ENCODE results near the gene PCDHB7.
"Not testable (repeated sequence)": the region's sequence is repeated elsewhere in the genome, so short reads cannot be mapped to it uniquely, and the experiment has no call there.

DNA sequence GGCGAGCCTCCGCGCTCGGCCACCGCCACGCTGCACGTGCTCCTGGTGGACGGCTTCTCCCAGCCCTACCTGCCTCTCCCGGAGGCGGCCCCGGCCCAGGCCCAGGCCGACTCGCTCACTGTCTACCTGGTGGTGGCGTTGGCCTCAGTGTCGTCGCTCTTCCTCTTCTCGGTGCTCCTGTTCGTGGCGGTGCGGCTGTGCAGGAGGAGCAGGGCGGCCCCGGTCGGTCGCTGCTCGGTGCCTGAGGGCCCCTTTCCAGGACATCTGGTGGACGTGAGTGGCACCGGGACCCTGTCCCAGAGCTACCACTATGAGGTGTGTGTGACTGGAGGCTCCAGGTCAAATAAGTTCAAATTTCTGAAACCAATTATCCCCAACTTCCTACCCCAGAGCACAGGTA is 38.4 kb downstream of the PCDHB7 start:
- TF ChIP-seq POLR2A (IDR thresholded peaks at IDR 0.05; ENCODE audit: low read depth, low read length); TAF1 (IDR thresholded peaks at IDR 0.05; ENCODE audit: borderline replicate concordance, low read depth, low read length); POLR2AphosphoS5 (IDR thresholded peaks at IDR 0.05; ENCODE audit: low read depth, low read length): not testable (repeated sequence)

All from GM12892 (cell line).